ENCODE data around the gene KLC3. TPM values are rescaled to one million over a fixed set of nuclear protein-coding genes. Genes with fewer than 3 reads are reported as not detected.

Gene KLC3
- total RNA-seq, 1 donor from 2014 or later: 0.22 TPM

DNA sequence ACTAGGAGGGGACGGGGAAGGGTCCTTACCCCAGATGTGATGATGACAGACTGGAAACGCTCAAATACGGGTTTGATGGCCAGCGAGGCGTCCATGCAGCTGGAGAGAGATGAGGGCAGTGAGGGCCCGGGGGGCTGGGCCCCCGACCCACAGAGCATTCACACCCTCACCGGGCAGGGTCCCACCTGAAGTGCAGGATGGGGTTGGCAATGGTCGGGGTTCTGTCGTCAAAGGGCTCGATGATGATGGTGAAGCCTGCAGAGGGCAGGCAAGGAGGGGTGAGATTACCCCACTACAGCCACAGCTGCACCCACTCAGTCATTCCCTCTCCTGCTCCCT lies 16.9 kb downstream of the KLC3 start:
- H3K4me1 Mint-ChIP-seq (ENCODE audit: low read depth): no peaks in the 10 kb centered on the region
- no peaks in the 10 kb centered on the region for H3K27me3 Mint-ChIP-seq (ENCODE audit: low read depth)
- TF ChIP-seq, protein P1, sequence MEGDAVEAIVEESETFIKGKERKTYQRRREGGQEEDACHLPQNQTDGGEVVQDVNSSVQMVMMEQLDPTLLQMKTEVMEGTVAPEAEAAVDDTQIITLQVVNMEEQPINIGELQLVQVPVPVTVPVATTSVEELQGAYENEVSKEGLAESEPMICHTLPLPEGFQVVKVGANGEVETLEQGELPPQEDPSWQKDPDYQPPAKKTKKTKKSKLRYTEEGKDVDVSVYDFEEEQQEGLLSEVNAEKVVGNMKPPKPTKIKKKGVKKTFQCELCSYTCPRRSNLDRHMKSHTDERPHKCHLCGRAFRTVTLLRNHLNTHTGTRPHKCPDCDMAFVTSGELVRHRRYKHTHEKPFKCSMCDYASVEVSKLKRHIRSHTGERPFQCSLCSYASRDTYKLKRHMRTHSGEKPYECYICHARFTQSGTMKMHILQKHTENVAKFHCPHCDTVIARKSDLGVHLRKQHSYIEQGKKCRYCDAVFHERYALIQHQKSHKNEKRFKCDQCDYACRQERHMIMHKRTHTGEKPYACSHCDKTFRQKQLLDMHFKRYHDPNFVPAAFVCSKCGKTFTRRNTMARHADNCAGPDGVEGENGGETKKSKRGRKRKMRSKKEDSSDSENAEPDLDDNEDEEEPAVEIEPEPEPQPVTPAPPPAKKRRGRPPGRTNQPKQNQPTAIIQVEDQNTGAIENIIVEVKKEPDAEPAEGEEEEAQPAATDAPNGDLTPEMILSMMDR (IDR thresholded peaks at IDR 0.05): no peak
- no peak overlapping the region for H3K4me3 Mint-ChIP-seq (ENCODE audit: unreplicated experiment)
- DNase-seq (ENCODE audit: low spot score): no peak
- H3K36me3 Mint-ChIP-seq (ENCODE audit: low read depth): peaks cover 22% of the 10 kb centered on the region
- H3K27ac Mint-ChIP-seq (ENCODE audit: unreplicated experiment): no peak overlapping the region
- H3K9me3 Mint-ChIP-seq (ENCODE audit: low read depth): no peaks in the 10 kb centered on the region

DNA sequence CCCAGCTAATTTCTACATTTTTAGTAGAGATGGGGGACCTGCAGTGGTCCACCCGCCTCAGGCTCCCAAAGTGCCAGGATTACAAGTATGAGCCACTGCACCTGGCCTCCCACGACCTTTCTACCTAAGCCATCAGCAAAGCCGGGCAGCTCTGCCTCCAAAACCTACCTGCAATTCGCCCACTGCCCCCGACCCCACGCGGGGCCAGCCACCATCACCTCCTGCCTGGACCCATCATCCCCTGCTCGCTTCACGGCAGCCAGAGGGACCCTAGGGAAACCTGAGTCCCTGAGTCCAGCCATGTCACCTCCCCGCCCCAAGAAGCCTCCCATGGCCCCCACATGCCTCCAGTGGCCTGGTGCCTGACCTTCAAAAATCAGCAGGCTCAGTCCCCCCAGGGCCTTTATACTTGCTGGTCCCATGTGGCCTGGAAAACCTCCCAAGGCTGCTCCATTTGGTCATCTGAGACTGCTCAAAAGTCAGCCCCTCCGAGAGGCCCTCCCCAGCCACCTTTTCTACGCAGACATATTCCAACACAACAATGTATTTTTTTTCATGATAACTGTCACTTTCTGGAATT lies 17.8 kb downstream of the KLC3 start:
- H3K27me3 Mint-ChIP-seq (ENCODE audit: low read depth): no peaks in the 10 kb centered on the region
- TF ChIP-seq, protein P1 (IDR thresholded peaks at IDR 0.05): no peak
- H3K4me3 Mint-ChIP-seq (ENCODE audit: unreplicated experiment): no peak overlapping the region
- H3K27ac Mint-ChIP-seq (ENCODE audit: unreplicated experiment): no peak overlapping the region
- peaks cover 18% of the 10 kb centered on the region for H3K36me3 Mint-ChIP-seq (ENCODE audit: low read depth)
- DNase-seq (ENCODE audit: low spot score): no peak
- no peaks in the 10 kb centered on the region for H3K4me1 Mint-ChIP-seq (ENCODE audit: low read depth)
- no peaks in the 10 kb centered on the region for H3K9me3 Mint-ChIP-seq (ENCODE audit: low read depth)

DNA sequence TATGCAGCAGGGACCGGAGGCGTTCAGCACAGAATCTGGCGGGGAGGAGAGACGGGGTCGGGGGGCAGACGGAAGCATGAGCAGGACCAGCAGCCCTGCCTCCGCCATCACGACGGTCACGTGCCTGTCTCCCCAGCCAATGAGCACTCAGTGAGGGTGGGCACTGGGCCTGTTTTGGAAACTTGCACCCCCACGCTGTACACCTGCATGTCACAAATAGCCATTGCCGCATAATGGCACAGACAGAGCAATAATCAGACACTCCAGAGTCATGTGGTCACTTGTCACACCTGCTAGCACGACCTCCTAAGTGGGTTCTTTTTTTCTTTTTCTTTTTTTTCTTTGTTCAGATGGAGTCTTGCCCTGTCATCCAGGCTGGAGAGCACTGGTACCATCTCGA lies 21.1 kb downstream of the KLC3 start:
- H3K27me3 Mint-ChIP-seq (ENCODE audit: low read depth): no peaks in the 10 kb centered on the region
- TF ChIP-seq, protein P1 (IDR thresholded peaks at IDR 0.05): no peak
- no peak overlapping the region for H3K4me3 Mint-ChIP-seq (ENCODE audit: unreplicated experiment)
- no peaks in the 10 kb centered on the region for H3K9me3 Mint-ChIP-seq (ENCODE audit: low read depth)
- peaks cover 11% of the 10 kb centered on the region for H3K36me3 Mint-ChIP-seq (ENCODE audit: low read depth)
- no peak overlapping the region for H3K27ac Mint-ChIP-seq (ENCODE audit: unreplicated experiment)
- H3K4me1 Mint-ChIP-seq (ENCODE audit: low read depth): no peaks in the 10 kb centered on the region
- no peak for DNase-seq (ENCODE audit: low spot score)

DNA sequence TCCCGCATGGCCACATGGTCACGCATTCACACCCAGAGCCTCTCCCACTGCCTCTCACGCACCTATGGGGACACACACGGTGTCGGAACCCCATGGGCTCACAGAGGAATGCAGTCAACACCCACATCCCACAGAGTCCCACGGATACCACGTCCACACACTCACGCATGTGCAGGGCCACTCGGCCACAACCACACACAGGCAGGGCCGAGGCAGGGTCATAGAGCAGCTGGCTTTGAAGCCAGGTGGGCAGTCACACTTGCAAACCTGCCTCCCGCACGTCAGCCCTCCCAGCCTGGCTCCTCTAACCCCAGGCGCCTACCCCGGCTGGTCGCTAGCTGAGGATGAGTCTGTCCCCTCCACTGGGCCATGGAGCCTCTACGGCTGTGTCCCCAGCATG lies 21.7 kb downstream of the KLC3 start:
- TF ChIP-seq, protein P1 (IDR thresholded peaks at IDR 0.05): no peak
- no peak overlapping the region for H3K4me3 Mint-ChIP-seq (ENCODE audit: unreplicated experiment)
- no peaks in the 10 kb centered on the region for H3K4me1 Mint-ChIP-seq (ENCODE audit: low read depth)
- no peak overlapping the region for H3K27ac Mint-ChIP-seq (ENCODE audit: unreplicated experiment)
- peaks cover 7% of the 10 kb centered on the region for H3K36me3 Mint-ChIP-seq (ENCODE audit: low read depth)
- H3K9me3 Mint-ChIP-seq (ENCODE audit: low read depth): no peaks in the 10 kb centered on the region
- no peaks in the 10 kb centered on the region for H3K27me3 Mint-ChIP-seq (ENCODE audit: low read depth)
- no peak for DNase-seq (ENCODE audit: low spot score)

DNA sequence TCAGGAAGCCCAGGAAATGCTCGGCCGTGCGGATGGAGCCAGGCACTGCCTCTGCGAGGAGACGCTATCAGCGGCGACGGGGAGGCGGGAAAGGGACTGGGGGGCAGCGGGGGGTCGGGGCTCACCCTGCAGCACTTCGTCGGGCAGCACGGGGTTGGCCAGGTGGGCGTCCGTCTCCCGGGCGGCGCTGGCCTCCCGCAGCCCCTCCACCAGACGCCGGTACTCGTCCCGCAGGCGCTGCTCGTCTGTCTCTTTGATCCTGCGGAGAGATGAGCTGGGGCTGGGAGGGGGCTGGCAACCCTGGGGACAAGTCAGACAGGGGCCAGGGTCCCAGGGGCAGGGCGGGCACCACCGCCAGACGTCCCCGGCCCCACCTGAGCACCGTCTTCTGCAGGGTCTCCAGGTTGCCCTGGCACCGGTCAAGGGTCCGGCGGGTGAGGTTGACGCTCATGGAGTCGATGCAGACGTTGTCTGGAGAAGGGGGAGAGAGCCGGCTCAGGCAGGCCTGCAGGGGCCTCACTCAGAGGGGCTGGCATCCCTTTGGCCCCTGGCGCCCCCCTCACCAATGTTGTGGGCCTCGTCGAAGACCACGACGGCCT lies 23.4 kb downstream of the KLC3 start:
- Mint-ChIP-seq H3K9me3 (ENCODE audit: low read depth) (no peaks in the 10 kb centered on the region), H3K4me3 (ENCODE audit: unreplicated experiment) (no peak overlapping the region), H3K27me3 (ENCODE audit: low read depth) (no peaks in the 10 kb centered on the region), H3K27ac (ENCODE audit: unreplicated experiment) (no peak overlapping the region), H3K4me1 (ENCODE audit: low read depth) (peaks cover 2% of the 10 kb centered on the region), H3K36me3 (ENCODE audit: low read depth) (peaks cover 7% of the 10 kb centered on the region)
- TF ChIP-seq, protein P1 (IDR thresholded peaks at IDR 0.05): no peak
- DNase-seq (ENCODE audit: low spot score): peak; percentile 92
